Upper lobe of right lung (tissue), 1 donor: Measurements from ENCODE around the gene CNGB1. TPM values are rescaled to one million over a fixed set of nuclear protein-coding genes. Genes with fewer than 3 reads are reported as not detected.
A peak's percentile ranks its signal among the peaks of the same experiment; 100 is the strongest.

Experiments used
- ATAC-seq: fragments of 200-7000 bp; cut with Tn5 transposase; one replicate; pipeline ENCODE4 v1.9.1; 2020; ENCODE audit warnings: mild to moderate bottlenecking, moderate library complexity
- DNase-seq: peaks from one replicate; pipeline ENCODE4 v3.0.0-alpha.2; 2020
- H3K27ac ChIP-seq: fragments of 200-600 bp; one replicate; pipeline ENCODE4 v1.8.0; 2022
- H3K27me3 ChIP-seq: fragments of 200-600 bp; one replicate; pipeline ENCODE4 v1.8.0; 2022; ENCODE audit warnings: mild to moderate bottlenecking
- H3K36me3 ChIP-seq: fragments of 200-600 bp; one replicate; pipeline ENCODE4 v1.8.0; 2022
- H3K4me1 ChIP-seq: fragments of 200-600 bp; one replicate; pipeline ENCODE4 v1.8.0; 2022
- H3K4me3 ChIP-seq: fragments of 200-600 bp; one replicate; pipeline ENCODE4 v1.8.0; 2022; ENCODE audit warnings: mild to moderate bottlenecking
- H3K9me3 ChIP-seq: fragments of 200-600 bp; one replicate; pipeline ENCODE4 v1.8.0; 2022
- intact Hi-C: fragments of 100-400 bp; cut with DNase I; formaldehyde crosslinking; loops from one replicate; pipeline ENCODE4 v1.11.0; 2022
- total RNA-seq: library from RNA; stranded (reverse); fragmentation: NEBNext Ultra II Directional; extraction: Animal tissue kit (Norgen Biotek cat#: 25700); gene quantifications from one replicate; pipeline ENCODE4 v1.2.1, GENCODE V29; 2021
- TF ChIP-seq, protein P1 (sequence below): fragments of 200-600 bp; IDR thresholded peaks from one replicate; pipeline ENCODE4 v1.8.0; 2022; ENCODE audit warnings: antibody characterized with exemption
- donor health status: DM: no; HTN: yes; CAD: no; lungs with severe emphysema.

The CNGB1 gene
- total RNA-seq, 1 donor from 2014 or later = not detected

DNA sequence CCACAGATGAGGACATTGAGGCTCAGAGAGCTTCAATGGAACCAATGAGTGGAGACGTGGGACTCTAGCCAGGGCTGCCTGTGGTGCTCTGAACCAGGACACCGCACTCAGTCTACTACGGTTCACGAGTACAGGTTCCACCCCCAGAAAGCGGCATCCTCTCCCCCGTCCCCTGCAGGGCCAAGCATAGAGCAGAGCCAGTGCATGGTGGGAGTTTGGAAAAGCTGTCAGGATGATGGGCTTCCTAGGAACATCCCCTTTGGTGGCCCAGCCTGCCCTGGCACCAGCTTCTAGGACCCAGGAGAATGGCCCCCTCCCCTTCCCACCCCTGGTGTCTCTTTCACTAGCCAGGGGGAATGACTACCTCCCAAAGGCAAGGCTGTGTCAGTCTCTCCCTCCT, 21.2 kb upstream of the CNGB1 start:
- Histone ChIP-seq H3K27ac (peak overlapping the region; percentile 42), H3K4me1 (peaks cover 21% of the 10 kb centered on the region), H3K9me3 (no peaks in the 10 kb centered on the region), H3K27me3 (no peaks in the 10 kb centered on the region), H3K36me3 (peaks cover 14% of the 10 kb centered on the region), H3K4me3 (no peak overlapping the region)
- ATAC-seq (no peak), DNase-seq (peak; percentile 59)
- intact Hi-C loops = no loop called here
- TF ChIP-seq, protein P1, sequence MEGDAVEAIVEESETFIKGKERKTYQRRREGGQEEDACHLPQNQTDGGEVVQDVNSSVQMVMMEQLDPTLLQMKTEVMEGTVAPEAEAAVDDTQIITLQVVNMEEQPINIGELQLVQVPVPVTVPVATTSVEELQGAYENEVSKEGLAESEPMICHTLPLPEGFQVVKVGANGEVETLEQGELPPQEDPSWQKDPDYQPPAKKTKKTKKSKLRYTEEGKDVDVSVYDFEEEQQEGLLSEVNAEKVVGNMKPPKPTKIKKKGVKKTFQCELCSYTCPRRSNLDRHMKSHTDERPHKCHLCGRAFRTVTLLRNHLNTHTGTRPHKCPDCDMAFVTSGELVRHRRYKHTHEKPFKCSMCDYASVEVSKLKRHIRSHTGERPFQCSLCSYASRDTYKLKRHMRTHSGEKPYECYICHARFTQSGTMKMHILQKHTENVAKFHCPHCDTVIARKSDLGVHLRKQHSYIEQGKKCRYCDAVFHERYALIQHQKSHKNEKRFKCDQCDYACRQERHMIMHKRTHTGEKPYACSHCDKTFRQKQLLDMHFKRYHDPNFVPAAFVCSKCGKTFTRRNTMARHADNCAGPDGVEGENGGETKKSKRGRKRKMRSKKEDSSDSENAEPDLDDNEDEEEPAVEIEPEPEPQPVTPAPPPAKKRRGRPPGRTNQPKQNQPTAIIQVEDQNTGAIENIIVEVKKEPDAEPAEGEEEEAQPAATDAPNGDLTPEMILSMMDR = no peak

DNA sequence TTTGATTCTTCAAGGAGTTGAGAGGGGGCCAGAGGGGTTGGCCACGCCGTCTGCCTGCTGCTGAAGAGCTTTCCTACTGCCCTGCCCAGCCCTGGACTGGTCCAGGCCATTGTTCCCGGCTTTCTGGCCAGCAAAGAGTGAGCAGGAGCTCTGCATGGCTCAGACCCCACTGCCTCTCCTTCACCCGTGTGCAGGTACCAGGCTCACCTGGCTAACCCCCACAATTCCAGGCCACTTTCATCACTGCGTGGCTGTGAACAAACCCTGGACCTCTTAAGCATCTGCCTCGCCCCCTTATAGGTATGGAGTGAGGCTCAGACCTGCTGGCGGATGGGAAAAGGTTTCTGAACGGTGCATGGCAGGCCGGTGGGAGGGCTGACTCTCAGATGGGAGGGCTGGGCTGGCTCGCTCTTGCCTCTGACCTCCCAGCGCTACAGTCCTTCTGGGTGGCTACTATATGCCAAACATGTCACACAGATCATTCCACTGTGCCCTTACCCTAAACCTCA, 20.7 kb upstream of the CNGB1 start:
- H3K36me3 ChIP-seq = peaks cover 9% of the 10 kb centered on the region
- intact Hi-C loops = no loop called here
- peak overlapping the region; percentile 42 for H3K27ac ChIP-seq
- DNase-seq = no peak
- peaks cover 21% of the 10 kb centered on the region for H3K4me1 ChIP-seq
- H3K27me3 ChIP-seq = no peaks in the 10 kb centered on the region
- H3K4me3 ChIP-seq = no peak overlapping the region
- no peaks in the 10 kb centered on the region for H3K9me3 ChIP-seq
- TF ChIP-seq, protein P1 = no peak
- ATAC-seq = no peak

DNA sequence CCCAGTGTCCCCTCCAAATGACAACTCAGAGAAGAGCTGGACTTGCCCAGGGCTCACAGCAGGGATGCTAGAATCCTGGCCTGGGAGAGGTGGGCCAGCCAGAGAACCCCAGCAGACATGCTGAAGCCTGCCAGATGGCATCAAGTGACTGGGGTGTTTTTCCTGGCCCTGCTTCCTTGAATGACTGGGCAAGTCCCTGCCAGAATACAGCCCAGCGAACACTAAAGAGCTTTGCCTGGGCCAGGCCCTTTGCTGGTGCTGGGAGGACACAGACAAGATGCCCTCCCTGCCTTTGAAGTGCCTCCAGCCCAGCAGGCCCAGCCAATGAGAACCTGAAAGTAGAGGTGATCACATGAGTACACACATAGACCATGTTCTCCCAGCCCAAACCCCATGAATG, 18.0 kb upstream of the CNGB1 start:
- ATAC-seq = no peak
- H3K9me3 ChIP-seq = no peaks in the 10 kb centered on the region
- no peaks in the 10 kb centered on the region for H3K27me3 ChIP-seq
- H3K4me3 ChIP-seq = no peak overlapping the region
- no peaks in the 10 kb centered on the region for H3K36me3 ChIP-seq
- no peak overlapping the region for H3K27ac ChIP-seq
- DNase-seq = no peak
- peaks cover 8% of the 10 kb centered on the region for H3K4me1 ChIP-seq
- intact Hi-C loops = no loop called here
- TF ChIP-seq, protein P1 = no peak

DNA sequence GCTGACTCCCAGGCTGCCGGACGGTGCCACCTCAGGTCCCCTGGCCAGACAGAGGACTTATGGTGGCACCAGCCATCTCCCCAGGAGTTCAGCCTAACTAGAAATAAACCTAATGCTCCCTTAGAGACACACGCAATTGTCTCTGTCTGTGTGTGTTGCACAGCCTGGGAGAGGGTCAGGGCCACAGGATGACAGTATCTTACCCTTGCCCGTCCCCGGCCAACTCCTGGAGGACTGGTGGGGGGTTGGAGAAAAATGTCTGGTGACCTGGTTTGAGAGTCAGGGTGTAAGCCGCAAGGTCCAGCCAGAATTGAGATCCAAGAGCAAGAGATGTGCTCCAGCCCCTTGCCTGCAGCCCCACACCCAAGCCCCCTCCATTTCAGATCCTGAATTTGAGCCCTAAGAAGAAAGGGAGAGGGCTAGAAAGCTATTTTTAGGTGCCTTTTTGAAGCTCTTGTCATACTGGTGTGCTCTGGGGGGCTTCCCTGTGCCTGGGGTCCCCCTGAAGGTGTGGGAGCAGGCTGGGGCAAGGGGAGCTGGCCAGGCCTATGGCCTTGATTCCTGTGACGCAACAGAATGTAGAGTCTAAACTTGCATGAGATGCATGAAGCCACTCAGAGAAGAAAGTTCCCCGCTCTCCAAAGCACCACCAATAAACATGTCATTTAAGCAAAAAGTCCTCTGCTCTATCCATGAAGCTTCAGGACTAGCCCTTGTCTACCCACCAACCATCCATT, 16.7 kb upstream of the CNGB1 start:
- intact Hi-C loops = no loop called here
- H3K9me3 ChIP-seq = no peaks in the 10 kb centered on the region
- no peaks in the 10 kb centered on the region for H3K36me3 ChIP-seq
- H3K27me3 ChIP-seq = no peaks in the 10 kb centered on the region
- ATAC-seq = no peak
- no peaks in the 10 kb centered on the region for H3K4me1 ChIP-seq
- H3K27ac ChIP-seq = no peak overlapping the region
- no peak overlapping the region for H3K4me3 ChIP-seq
- DNase-seq = no peak
- TF ChIP-seq, protein P1 = no peak

DNA sequence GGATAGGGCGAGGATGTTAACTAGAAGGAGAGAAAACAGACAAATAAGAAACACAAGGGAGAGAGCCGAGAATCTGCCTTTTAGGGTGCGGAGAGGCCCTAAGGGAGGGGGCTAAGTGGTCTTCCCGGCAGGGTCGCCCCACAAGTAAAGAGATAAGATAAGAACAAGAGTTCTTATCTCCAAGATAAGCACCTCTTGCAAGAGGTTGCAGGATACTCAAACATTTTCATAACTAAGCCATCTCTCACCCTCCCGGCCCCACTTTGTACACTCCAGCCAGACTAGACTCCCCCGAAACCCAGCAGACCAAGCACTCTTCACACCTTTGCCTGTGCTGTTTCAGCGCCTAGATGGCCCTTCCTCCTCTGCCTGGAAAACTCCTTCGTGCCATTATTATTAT, 15.3 kb upstream of the CNGB1 start:
- Histone ChIP-seq H3K4me1 (no peaks in the 10 kb centered on the region), H3K27ac (no peak overlapping the region), H3K4me3 (peak overlapping the region; percentile 57), H3K9me3 (no peaks in the 10 kb centered on the region), H3K36me3 (no peaks in the 10 kb centered on the region), H3K27me3 (no peaks in the 10 kb centered on the region)
- TF ChIP-seq, protein P1 = no peak
- intact Hi-C loops = no loop called here
- DNase-seq (no peak), ATAC-seq (no peak)
